OCI-LY1 (cell line): ENCODE measurements around the gene RAI1.

ENCODE experiments used
- H2AFZ ChIP-seq: fragments of 200-600 bp; sonication (generic), shearing (Covaris generic); 2 replicates; pipeline ENCODE4 v1.6.0; 2014; ENCODE audit warnings: antibody characterized with exemption, mild to moderate bottlenecking, low read length
- H3F3A ChIP-seq: fragments of 200-600 bp; sonication (generic), shearing (Covaris generic); 2 replicates; pipeline ENCODE4 v1.6.0; 2014; ENCODE audit warnings: mild to moderate bottlenecking, antibody characterized with exemption, low read length, moderate library complexity; ENCODE audit not compliant: insufficient read depth
- H3K27ac ChIP-seq: fragments of 200-600 bp; sonication (generic); 2 replicates; pipeline ENCODE4 v1.5.1; 2014; ENCODE audit warnings: low read length, mixed run types, mild to moderate bottlenecking, low read depth; ENCODE audit not compliant: poor library complexity, severe bottlenecking
- H3K27me3 ChIP-seq: fragments of 200-600 bp; sonication (generic); 2 replicates; pipeline ENCODE4 v1.6.0; 2014; ENCODE audit warnings: antibody characterized with exemption, mild to moderate bottlenecking, low read length, moderate library complexity; ENCODE audit not compliant: insufficient read depth
- H3K36me3 ChIP-seq: fragments of 200-600 bp; sonication (generic); 2 replicates; pipeline ENCODE4 v1.6.1; 2014; ENCODE audit warnings: mild to moderate bottlenecking, antibody characterized with exemption, low read length, moderate library complexity, mixed read lengths; ENCODE audit not compliant: insufficient read depth
- H3K4me1 ChIP-seq: fragments of 200-600 bp; sonication (generic); 2 replicates; pipeline ENCODE4 v1.5.1; 2014; ENCODE audit warnings: mild to moderate bottlenecking, low read length, moderate library complexity; ENCODE audit not compliant: insufficient read depth, severe bottlenecking
- H3K4me2 ChIP-seq: fragments of 200-600 bp; sonication (generic), shearing (Covaris generic); 2 replicates; pipeline ENCODE4 v1.6.1; 2014; ENCODE audit warnings: low read length
- H3K4me3 ChIP-seq: fragments of 200-600 bp; sonication (generic); 2 replicates; pipeline ENCODE4 v1.5.1; 2014; ENCODE audit warnings: low read length, low read depth, mild to moderate bottlenecking, mixed read lengths; ENCODE audit not compliant: poor library complexity, severe bottlenecking
- H3K79me2 ChIP-seq: fragments of 200-600 bp; shearing (Covaris generic); 2 replicates; pipeline ENCODE4 v1.6.1; 2016; ENCODE audit warnings: mixed run types, low read length, mixed read lengths; ENCODE audit not compliant: insufficient read depth
- H3K9ac ChIP-seq: fragments of 200-600 bp; sonication (generic), shearing (Covaris generic); 2 replicates; pipeline ENCODE4 v1.6.1; 2014; ENCODE audit warnings: mild to moderate bottlenecking, low read length, mixed read lengths
- H3K9me2 ChIP-seq: fragments of 200-600 bp; sonication (generic), shearing (Covaris generic); 2 replicates; pipeline ENCODE4 v1.6.1; 2014; ENCODE audit warnings: low read depth, mild to moderate bottlenecking, low read length, mixed read lengths
- H3K9me3 ChIP-seq: fragments of 200-600 bp; shearing (Covaris generic); 2 replicates; pipeline ENCODE4 v1.6.1; 2014; ENCODE audit warnings: low read length, mixed read lengths
- H4K20me1 ChIP-seq: fragments of 200-600 bp; sonication (generic), shearing (Covaris generic); 2 replicates; pipeline ENCODE4 v1.6.0; 2016; ENCODE audit warnings: mild to moderate bottlenecking, low read length; ENCODE audit not compliant: insufficient read depth
- EZH2 ChIP-seq: fragments of 200-600 bp; sonication (generic), shearing (Covaris generic); IDR thresholded peaks from 2 replicates; pipeline ENCODE4 v1.8.0; 2017; ENCODE audit warnings: borderline replicate concordance, mixed run types, mild to moderate bottlenecking, antibody characterized with exemption, low read length, moderate library complexity, mixed read lengths
- TF ChIP-seq, protein P1 (sequence below): fragments of 200-600 bp; sonication (generic), shearing (Covaris generic); IDR thresholded peaks from 2 replicates; pipeline ENCODE4 v1.5.1; 2017; ENCODE audit warnings: mild to moderate bottlenecking, antibody characterized with exemption, low read length, moderate library complexity, mixed read lengths

Gene RAI1

DNA sequence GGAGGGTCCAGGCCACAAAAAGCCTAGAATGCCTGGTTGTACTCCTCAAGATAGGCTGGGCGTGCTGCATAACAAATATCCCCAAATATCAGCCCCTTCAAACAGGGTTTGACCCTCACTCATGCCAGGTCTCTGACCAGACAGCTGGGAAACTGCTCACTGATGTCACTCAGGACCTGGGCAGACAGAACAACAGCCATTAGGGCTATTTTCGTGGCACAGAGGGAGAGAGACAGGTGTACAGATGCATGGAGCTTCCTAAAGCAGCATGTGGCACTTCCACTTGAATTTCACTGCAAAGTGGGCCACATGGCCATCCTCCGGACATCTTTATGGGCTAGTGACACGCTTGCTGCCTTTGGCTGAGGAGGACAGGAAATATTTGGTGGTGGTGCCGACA, 82.5 kb downstream of the RAI1 start:
- Histone ChIP-seq H3K9me3 (no peaks in the 10 kb centered on the region), H3K4me2 (no peak overlapping the region), H4K20me1 (no peaks in the 10 kb centered on the region), H3K9ac (no peak overlapping the region), H3K79me2 (no peaks in the 10 kb centered on the region), H3K27me3 (no peaks in the 10 kb centered on the region), H3F3A (no peaks in the 10 kb centered on the region), H3K4me3 (no peak overlapping the region), H3K9me2 (no peaks in the 10 kb centered on the region), H3K4me1 (peaks cover 59% of the 10 kb centered on the region), H3K36me3 (0 out of 2 replicates have a peak, but pooled peaks cover 5% of the 10 kb centered on the region), H3K27ac (peak overlapping the region; percentile 29), H2AFZ (no peak overlapping the region)
- TF ChIP-seq EZH2, result no peak
- TF ChIP-seq, protein P1, sequence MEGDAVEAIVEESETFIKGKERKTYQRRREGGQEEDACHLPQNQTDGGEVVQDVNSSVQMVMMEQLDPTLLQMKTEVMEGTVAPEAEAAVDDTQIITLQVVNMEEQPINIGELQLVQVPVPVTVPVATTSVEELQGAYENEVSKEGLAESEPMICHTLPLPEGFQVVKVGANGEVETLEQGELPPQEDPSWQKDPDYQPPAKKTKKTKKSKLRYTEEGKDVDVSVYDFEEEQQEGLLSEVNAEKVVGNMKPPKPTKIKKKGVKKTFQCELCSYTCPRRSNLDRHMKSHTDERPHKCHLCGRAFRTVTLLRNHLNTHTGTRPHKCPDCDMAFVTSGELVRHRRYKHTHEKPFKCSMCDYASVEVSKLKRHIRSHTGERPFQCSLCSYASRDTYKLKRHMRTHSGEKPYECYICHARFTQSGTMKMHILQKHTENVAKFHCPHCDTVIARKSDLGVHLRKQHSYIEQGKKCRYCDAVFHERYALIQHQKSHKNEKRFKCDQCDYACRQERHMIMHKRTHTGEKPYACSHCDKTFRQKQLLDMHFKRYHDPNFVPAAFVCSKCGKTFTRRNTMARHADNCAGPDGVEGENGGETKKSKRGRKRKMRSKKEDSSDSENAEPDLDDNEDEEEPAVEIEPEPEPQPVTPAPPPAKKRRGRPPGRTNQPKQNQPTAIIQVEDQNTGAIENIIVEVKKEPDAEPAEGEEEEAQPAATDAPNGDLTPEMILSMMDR, result no peak

DNA sequence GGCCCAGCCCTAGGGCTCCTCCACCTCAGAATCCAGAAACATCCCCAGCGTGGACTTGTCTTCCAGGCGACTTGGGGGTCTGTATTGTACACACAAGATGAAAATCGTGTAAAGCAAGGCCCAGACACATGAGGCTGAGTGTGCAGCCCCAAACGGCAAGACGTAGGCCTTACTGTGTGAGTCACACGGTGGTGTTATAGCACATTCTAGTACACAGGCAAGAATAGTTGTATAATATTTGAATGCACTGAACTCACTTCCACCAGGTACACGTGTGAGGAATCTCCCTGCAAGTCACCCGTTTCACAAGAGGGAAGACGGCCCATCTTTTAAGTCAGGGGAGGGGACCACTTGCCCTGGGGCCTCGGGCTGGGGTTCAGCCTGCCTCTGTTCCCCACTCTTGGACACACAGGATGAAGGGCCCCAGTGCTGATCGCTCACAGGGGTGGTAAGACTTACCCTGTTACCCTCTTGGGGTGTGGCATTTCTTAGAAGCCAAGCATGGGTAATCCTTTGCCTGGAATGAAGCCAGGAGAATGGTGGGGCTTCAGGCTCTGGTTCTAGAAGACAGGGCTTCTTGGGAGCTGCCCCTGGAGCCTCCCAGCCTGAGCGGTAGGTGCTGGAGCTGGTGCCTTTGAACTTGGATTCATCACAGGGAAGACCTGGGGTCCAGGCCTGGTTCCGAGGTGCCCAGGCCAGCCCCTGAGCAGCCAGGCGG, 84.3 kb downstream of the RAI1 start:
- H3K36me3 ChIP-seq, result 0 out of 2 replicates have a peak, but pooled peaks cover 5% of the 10 kb centered on the region
- TF ChIP-seq, protein P1, result no peak
- TF ChIP-seq EZH2, result no peak
- H3K79me2 ChIP-seq, result no peaks in the 10 kb centered on the region
- H2AFZ ChIP-seq, result no peak overlapping the region
- no peaks in the 10 kb centered on the region for H4K20me1 ChIP-seq
- peak overlapping the region; percentile 91 for H3K27ac ChIP-seq
- no peaks in the 10 kb centered on the region for H3K9me3 ChIP-seq
- peak overlapping the region; percentile 59 for H3K4me2 ChIP-seq
- H3F3A ChIP-seq, result no peaks in the 10 kb centered on the region
- peaks cover 46% of the 10 kb centered on the region for H3K4me1 ChIP-seq
- peak overlapping the region; percentile 39 for H3K4me3 ChIP-seq
- no peaks in the 10 kb centered on the region for H3K27me3 ChIP-seq
- H3K9ac ChIP-seq, result peak overlapping the region; percentile 62
- H3K9me2 ChIP-seq, result no peaks in the 10 kb centered on the region

DNA sequence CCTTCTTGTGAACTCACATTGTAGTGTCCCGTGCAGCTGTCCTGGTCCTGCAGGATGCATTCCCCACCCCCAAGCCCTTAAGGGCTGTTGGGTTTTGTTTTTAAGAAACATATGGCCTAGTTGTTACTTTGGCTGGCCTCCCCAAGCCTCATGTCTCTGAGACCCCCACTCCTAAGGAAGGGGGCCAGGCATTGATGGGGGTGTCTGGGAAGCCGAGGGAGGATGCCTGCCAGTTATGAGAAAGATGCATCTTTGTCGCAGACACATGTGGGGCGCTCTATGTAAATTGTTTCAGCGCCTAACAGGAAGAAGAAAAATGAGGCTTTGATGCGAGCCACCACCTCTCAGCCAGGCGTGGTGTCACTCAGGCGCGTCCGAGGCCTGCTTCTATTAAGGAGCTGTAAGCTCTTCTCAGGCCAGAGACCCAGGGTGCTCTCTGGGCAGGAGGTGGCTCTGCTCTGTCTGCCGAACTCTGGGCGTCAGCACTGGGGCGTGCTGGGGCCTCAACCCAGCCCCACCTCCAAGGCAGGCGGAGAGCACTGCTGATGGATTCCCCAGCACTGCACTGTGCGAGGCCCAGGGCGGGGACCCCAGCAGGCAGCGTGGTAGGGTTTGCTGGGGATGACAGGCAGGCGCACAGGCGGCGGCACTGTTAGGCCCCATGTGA, 85.0 kb downstream of the RAI1 start:
- no peak overlapping the region for H2AFZ ChIP-seq
- peaks cover 46% of the 10 kb centered on the region for H3K4me1 ChIP-seq
- H4K20me1 ChIP-seq, result no peaks in the 10 kb centered on the region
- H3K36me3 ChIP-seq, result 0 out of 2 replicates have a peak, but pooled peaks cover 5% of the 10 kb centered on the region
- no peaks in the 10 kb centered on the region for H3K27me3 ChIP-seq
- H3K9ac ChIP-seq, result peak overlapping the region; percentile 62
- peak overlapping the region; percentile 59 for H3K4me2 ChIP-seq
- H3K9me2 ChIP-seq, result no peaks in the 10 kb centered on the region
- no peaks in the 10 kb centered on the region for H3K9me3 ChIP-seq
- H3K79me2 ChIP-seq, result no peaks in the 10 kb centered on the region
- TF ChIP-seq, protein P1, result no peak
- TF ChIP-seq EZH2, result no peak
- peak overlapping the region; percentile 39 for H3K4me3 ChIP-seq
- no peaks in the 10 kb centered on the region for H3F3A ChIP-seq
- H3K27ac ChIP-seq, result peak overlapping the region; percentile 91
